GM10266 (cell line): ENCODE data around the gene SLC7A8.

Source experiments
- DNase-seq: peaks from one replicate; pipeline ENCODE4 v3.0.0; 2012; ENCODE audit errors: extremely low spot score
- CTCF ChIP-seq: IDR thresholded peaks from 2 replicates; pipeline ENCODE4 v1.5.1; 2012; ENCODE audit warnings: mild to moderate bottlenecking, low read depth; ENCODE audit not compliant: control insufficient read depth, insufficient read depth; ENCODE audit errors: missing control alignments

The SLC7A8 gene

DNA sequence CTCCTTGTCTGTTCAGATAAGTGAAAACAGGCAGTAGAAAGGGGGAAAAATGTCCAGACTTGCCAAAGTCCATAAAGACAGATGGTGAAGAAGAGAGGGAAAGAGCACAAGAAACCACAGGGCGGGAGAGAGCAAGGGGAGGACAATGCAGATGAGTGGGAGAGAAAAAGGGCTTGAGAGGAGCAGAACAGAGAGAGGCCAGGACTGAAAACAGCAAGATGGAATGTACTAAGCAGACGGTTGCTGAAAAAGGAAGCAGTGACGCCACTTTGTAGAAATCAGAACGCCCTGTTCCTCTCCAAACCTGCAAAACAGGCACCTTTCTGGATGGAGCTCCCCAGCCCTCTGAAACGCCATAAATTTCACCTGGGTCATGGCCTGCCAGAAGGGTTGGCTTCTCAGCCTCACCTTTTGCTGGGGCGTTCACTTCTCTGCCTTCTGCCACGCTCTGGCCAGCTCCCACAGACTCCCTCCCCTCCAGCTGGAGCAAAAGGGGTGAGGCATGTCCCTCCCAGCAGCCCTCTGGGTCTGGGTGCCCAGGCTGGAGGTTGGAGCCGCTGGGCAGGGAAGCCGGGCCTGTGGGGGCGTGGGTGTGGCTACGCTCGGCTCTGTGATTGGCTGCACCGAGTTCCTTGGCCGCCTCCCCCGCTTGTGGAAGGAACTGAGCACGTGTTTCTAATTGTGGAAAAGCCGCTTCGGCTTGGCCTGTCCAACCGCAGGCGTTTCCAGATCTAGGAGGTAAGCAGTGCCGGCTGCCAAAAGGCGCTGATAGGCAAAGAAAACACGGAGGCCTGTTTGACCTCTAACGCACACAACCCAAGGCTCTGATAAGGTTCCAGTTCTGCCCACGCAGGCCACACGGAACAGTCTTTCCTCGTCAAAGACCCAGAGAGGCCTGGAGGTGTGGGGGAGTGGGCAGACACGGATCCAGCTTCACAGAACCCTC lies 29.3 kb downstream of the SLC7A8 start:
- no peak for TF ChIP-seq CTCF
- DNase-seq, result no peak

DNA sequence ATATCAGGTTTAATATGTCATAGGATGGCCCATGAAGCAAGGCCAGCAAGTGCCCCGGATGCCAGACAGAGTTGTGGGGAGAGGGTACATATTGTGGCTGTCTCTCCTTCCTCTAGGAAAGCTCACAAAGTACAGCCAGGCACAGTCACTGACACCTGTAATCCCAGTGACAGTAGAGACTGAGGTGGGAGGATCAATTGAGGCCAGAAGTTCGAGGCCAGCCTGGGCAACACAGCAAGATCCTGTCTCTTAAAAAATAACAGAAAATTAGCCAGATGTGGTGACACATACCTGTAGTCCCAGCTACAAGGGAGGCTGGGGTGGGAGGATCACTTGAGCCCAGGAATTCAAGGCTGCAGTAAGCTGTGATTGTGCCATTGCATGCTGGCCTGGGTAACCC lies 32.1 kb downstream of the SLC7A8 start:
- no peak for DNase-seq
- TF ChIP-seq CTCF, result no peak

GRCh38 chr14:23149745-23150144 lies 33.7 kb downstream of the SLC7A8 start:
- DNase-seq, result no peak
- TF ChIP-seq CTCF, result no peak

- no peak for DNase-seq
- no peak for TF ChIP-seq CTCF
Measured at GRCh38 chr14:23148591-23149249, 34.7 kb downstream of the SLC7A8 start.

DNA sequence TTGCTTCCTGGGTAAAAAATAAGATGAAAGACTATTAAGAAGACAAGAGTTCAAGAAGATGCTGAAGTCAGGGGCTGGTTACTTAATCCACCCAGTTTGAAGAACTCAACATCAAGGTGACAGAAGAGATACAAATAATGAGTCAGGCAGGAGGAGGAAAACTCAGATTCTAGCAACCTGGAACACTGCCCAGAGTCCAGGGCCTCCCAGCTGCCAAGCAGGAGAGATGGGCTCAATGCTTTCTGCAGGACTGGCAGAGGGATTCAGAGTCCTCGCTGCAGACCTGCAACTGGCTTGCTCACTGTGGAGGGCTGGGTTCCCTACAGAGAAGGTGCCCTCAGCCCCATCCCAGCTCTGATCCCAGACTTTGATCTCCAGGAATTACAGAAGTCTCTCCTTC lies 35.8 kb downstream of the SLC7A8 start:
- TF ChIP-seq CTCF, result no peak
- DNase-seq, result no peak

DNA sequence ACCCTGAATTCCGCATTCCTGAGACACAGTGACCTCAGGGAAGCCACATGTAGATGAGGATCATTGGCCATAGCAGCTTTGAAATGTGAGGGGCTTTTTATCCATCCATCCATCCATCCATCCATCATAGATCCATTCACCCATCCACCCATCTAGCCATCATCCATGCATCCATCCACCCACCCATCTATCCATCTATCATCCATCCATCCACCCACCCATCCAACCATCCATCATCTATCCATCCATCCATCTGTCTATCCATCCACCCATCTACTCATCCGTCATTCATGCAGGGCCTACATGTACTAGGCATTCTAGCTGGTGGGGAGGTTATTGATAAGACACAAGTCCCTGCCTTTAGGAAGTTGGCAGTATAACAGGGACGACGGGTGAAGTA lies 36.5 kb downstream of the SLC7A8 start:
- TF ChIP-seq CTCF, result no peak

More for the DNA sequence above, 36.5 kb downstream of the SLC7A8 start:
- no peak for DNase-seq
